Activated naive CD8-positive, alpha-beta T cell treated with anti-CD3 and anti-CD28 coated beads, Interleukin-2, amount 50 U/mL, for 24 hours (primary cell): Measurements from ENCODE around the gene RFESD.

Experiments
- ATAC-seq: fragments of 150-1000 bp; cut with Tn5 transposase; one replicate; pipeline ENCODE4 v1.10.0; 2021
- DNase-seq: peaks from one replicate; pipeline ENCODE4 v3.0.0; 2021
- H3K27ac Mint-ChIP-seq: one replicate; pipeline ENCODE4 v1.8.0; 2021; ENCODE audit warnings: mild to moderate bottlenecking, mixed read lengths
- H3K27me3 Mint-ChIP-seq: one replicate; pipeline ENCODE4 v1.8.0; 2021; ENCODE audit warnings: mixed read lengths
- H3K36me3 Mint-ChIP-seq: one replicate; pipeline ENCODE4 v1.8.0; 2021; ENCODE audit warnings: low read depth, mixed read lengths
- H3K4me1 Mint-ChIP-seq: one replicate; pipeline ENCODE4 v1.8.0; 2021; ENCODE audit warnings: mixed read lengths
- H3K4me3 Mint-ChIP-seq: one replicate; pipeline ENCODE4 v1.8.0; 2021; ENCODE audit warnings: mild to moderate bottlenecking, moderate library complexity, mixed read lengths
- H3K9me3 Mint-ChIP-seq: one replicate; pipeline ENCODE4 v1.8.0; 2021; ENCODE audit warnings: mixed read lengths

The RFESD gene

DNA sequence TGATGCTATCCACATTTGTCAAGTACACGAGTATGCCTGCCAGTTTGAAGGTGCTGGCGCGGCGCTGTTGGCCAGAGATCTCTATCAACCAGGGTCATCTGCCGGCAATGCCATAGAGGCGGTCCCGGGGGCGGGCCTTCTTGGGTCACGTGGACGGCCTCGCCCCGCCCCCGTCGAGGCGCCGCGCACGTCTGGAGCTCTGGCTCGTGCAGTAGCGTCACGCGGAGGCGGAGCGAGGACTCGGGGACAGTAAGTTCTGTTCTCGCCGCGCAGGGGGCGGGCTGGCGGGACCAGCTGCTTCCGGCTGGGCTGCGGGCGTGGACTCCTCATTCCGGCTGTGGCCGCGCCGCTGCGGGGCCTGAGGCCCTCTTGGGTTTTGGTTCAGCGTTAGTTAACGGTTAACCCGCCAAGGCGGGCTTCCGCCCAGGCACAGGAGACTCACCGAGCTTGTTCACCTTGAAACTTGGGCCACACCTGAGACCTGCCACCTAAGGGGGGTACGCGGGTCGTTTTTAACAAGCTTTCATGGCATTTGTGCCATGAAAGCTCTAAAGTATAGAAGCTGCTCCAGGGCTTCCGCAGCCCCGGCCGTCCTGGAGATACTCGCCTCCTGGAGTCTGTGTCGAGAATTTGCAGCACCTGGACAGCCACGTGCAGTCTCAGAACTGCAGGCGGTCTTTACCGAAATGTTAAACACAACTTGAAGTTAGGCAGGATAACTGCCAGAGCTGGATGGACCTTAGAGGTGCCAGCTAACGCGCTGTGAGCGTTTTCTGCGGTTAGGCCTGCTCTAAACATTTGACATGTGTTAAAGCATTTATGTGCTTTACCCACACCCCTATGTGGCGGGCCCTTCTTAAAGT lies at the start of gene RFESD:
Gene RFESD (plus strand): TSS at position 209 of the 863 bp plus-strand sequence. CDS start 5,495 bp downstream, outside the sequence.
- Mint-ChIP-seq H3K27ac (peak within 1 kb of the TSS; percentile 79), H3K4me3 (peak within 1 kb of the TSS; percentile 80), H3K36me3 (no peaks in the 10 kb centered on the region), H3K4me1 (peaks cover 36% of the 10 kb centered on the region), H3K9me3 (no peaks in the 10 kb centered on the region), H3K27me3 (no peaks in the 10 kb centered on the region)
- DNase-seq (peak; percentile 98), ATAC-seq (peak; percentile 97)

DNA sequence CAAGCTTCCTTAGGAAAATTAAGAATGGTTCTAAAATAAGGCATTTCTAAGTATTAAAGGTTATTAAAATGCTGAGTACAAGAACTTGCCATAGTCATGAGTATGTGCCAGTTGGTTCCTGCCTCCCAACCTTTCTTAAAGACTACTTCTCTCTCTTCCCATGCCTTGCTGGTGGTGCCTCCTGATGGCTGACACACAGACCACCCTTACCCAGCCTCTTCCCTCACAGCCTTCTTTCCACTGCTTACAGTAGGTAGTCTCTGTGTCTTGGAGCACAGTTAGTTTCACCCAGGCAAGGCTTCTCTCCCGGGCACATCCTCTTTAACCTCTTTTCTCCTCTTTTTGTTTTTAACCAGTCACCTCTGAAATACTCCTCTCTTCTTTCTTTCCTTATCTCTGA lies 47.3 kb upstream of the RFESD start:
- DNase-seq (no peak), ATAC-seq (no peak)
- Mint-ChIP-seq H3K4me1 (no peaks in the 10 kb centered on the region), H3K27ac (no peak overlapping the region), H3K9me3 (no peaks in the 10 kb centered on the region), H3K27me3 (no peaks in the 10 kb centered on the region), H3K4me3 (no peak overlapping the region), H3K36me3 (peaks cover 3% of the 10 kb centered on the region)

- Mint-ChIP-seq H3K9me3 (no peaks in the 10 kb centered on the region), H3K4me1 (no peaks in the 10 kb centered on the region), H3K4me3 (no peak overlapping the region), H3K27me3 (no peaks in the 10 kb centered on the region), H3K36me3 (peaks cover 3% of the 10 kb centered on the region), H3K27ac (no peak overlapping the region)
- ATAC-seq (no peak), DNase-seq (no peak)
Measured at GRCh38 chr5:95600557-95600956, 46.0 kb upstream of the RFESD start.

DNA sequence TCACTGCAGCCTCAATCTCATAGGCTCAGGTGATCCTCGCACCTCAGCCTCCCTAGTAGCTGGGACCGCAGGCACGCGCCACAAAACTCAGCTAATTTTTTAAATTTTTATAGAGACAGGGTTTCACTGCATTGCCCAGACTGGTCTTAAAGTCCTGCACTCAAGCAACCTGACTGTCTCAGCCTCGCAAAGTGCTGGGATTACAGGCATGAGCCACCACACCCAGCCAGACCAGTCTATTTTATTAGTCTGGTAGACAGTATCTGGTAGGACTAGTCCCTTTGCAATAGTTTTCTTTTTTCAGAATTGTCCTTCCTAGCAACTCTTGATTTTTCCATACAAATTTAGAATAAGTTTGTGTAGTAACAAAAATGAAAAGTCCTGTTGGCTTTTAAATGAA lies 40.8 kb upstream of the RFESD start:
- H3K9me3 Mint-ChIP-seq, result no peaks in the 10 kb centered on the region
- no peaks in the 10 kb centered on the region for H3K27me3 Mint-ChIP-seq
- no peaks in the 10 kb centered on the region for H3K4me1 Mint-ChIP-seq
- ATAC-seq (no peak), DNase-seq (no peak)
- H3K27ac Mint-ChIP-seq, result no peak overlapping the region
- no peak overlapping the region for H3K4me3 Mint-ChIP-seq
- peaks cover 3% of the 10 kb centered on the region for H3K36me3 Mint-ChIP-seq

DNA sequence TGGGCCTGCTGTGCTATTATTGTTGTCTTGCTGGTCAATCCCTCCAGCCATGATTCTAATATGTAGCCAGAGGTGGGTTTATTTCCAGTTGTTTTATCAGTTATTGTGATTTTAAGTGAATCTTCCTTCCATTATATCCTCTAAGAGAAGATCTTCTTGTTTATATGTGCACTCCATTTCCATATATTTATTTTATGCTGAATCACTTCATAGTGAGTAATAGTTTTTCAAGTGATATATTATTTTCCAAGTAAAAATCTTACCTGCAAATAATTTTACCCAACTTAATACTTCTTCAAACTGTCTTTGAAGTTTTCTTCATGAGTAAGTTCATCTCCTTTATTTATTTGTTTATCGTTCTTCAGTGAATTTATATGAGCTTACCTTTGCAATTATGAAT lies 40.2 kb upstream of the RFESD start:
- H3K36me3 Mint-ChIP-seq, result peaks cover 3% of the 10 kb centered on the region
- H3K27me3 Mint-ChIP-seq, result no peaks in the 10 kb centered on the region
- H3K4me3 Mint-ChIP-seq, result no peak overlapping the region
- no peaks in the 10 kb centered on the region for H3K4me1 Mint-ChIP-seq
- DNase-seq (no peak), ATAC-seq (no peak)
- H3K27ac Mint-ChIP-seq, result no peak overlapping the region
- no peaks in the 10 kb centered on the region for H3K9me3 Mint-ChIP-seq

DNA sequence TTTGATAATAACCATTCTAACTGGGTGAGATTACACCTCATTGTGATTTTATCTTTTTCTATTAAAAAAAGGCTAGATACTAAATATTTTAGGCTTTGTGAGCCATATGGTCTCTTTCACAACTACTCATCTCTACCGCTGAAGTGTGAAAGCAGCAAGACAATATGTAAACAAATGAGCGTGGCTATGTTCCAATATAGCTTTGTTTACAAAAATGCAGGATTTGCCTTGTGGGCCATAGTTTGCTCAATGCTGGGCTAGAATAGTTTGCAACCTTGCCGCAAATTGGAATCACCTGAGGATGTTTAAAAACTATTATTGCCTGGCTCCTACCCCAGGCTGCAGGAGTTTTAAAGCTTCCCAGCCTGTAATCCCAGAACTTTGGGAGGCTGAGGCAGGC lies 36.9 kb upstream of the RFESD start:
- H3K36me3 Mint-ChIP-seq, result peaks cover 12% of the 10 kb centered on the region
- peaks cover 7% of the 10 kb centered on the region for H3K4me1 Mint-ChIP-seq
- DNase-seq (no peak), ATAC-seq (no peak)
- H3K27ac Mint-ChIP-seq, result no peak overlapping the region
- H3K4me3 Mint-ChIP-seq, result no peak overlapping the region
- no peaks in the 10 kb centered on the region for H3K27me3 Mint-ChIP-seq
- H3K9me3 Mint-ChIP-seq, result peaks cover 7% of the 10 kb centered on the region

- DNase-seq (no peak), ATAC-seq (no peak)
- Mint-ChIP-seq H3K4me3 (no peak overlapping the region), H3K4me1 (peaks cover 14% of the 10 kb centered on the region), H3K36me3 (peaks cover 15% of the 10 kb centered on the region), H3K27me3 (no peaks in the 10 kb centered on the region), H3K27ac (no peak overlapping the region), H3K9me3 (peaks cover 7% of the 10 kb centered on the region)
Measured at GRCh38 chr5:95610546-95610945, 36.0 kb upstream of the RFESD start.

DNA sequence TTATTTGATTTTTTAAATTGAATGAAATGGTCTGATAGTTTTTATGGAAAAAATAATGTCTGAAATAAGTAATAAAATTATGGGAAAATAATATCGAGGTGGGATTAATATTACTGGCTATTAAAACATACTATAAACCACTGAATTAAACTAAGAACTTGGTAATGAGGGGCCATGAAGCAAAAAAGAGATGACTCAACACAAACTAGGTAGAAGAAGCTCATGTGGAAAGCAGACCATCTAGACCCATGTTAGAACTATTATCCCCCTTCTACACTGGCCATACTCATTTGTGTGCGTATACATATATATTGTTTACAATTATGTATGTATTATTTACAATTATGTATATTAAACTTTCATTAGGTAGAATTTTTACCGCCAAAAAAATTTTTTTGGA lies 35.2 kb upstream of the RFESD start:
- H3K36me3 Mint-ChIP-seq, result peaks cover 15% of the 10 kb centered on the region
- DNase-seq (no peak), ATAC-seq (no peak)
- no peak overlapping the region for H3K4me3 Mint-ChIP-seq
- peaks cover 14% of the 10 kb centered on the region for H3K4me1 Mint-ChIP-seq
- H3K27me3 Mint-ChIP-seq, result no peaks in the 10 kb centered on the region
- H3K27ac Mint-ChIP-seq, result no peak overlapping the region
- H3K9me3 Mint-ChIP-seq, result peaks cover 7% of the 10 kb centered on the region

GRCh38 chr5:95613514-95613913 lies 33.1 kb upstream of the RFESD start:
- H3K27me3 Mint-ChIP-seq, result no peaks in the 10 kb centered on the region
- DNase-seq (no peak), ATAC-seq (no peak)
- H3K27ac Mint-ChIP-seq, result no peak overlapping the region
- H3K4me1 Mint-ChIP-seq, result peaks cover 14% of the 10 kb centered on the region
- H3K36me3 Mint-ChIP-seq, result peaks cover 15% of the 10 kb centered on the region
- no peak overlapping the region for H3K4me3 Mint-ChIP-seq
- H3K9me3 Mint-ChIP-seq, result peaks cover 7% of the 10 kb centered on the region

DNA sequence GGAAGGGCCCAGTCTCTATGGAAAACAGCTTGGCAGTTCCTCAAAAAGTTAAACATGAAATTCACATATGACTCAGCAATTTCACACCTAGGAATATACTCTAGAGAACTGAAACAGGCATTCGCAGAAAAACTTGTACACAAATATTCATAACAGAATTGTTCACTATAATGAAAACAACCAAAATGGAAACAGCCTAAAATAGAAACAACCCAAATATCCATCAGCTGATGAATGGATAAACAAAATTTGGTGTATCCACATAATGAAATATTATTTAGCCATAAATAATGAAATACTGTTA lies 31.5 kb upstream of the RFESD start:
- Mint-ChIP-seq H3K9me3 (peaks cover 7% of the 10 kb centered on the region), H3K27me3 (no peaks in the 10 kb centered on the region), H3K4me1 (peaks cover 30% of the 10 kb centered on the region), H3K4me3 (no peak overlapping the region), H3K27ac (no peak overlapping the region), H3K36me3 (peaks cover 15% of the 10 kb centered on the region)
- no peak for DNase-seq
- ATAC-seq, result no peak

DNA sequence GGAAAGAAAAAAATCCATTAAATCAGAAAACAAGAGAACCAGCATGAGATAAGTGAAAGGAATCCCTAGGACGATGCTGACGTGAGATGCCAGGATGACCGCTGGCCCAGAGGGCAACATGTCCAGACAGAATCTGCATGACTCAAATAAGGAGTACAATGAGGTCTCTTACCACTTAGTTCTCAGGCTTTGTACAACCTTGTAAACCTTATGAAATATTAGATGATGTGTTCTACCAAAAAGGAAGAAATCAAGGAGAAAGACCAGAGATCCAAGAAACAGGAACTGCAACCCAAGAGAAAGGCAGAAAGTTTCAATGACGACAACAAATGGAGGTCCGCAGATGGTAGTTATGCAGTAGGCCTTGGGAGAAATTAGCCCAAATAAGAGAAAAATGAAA lies 29.5 kb upstream of the RFESD start:
- Mint-ChIP-seq H3K27ac (no peak overlapping the region), H3K4me3 (no peak overlapping the region), H3K27me3 (no peaks in the 10 kb centered on the region), H3K4me1 (peaks cover 37% of the 10 kb centered on the region), H3K9me3 (peaks cover 7% of the 10 kb centered on the region), H3K36me3 (peaks cover 15% of the 10 kb centered on the region)
- ATAC-seq, result no peak
- no peak for DNase-seq

DNA sequence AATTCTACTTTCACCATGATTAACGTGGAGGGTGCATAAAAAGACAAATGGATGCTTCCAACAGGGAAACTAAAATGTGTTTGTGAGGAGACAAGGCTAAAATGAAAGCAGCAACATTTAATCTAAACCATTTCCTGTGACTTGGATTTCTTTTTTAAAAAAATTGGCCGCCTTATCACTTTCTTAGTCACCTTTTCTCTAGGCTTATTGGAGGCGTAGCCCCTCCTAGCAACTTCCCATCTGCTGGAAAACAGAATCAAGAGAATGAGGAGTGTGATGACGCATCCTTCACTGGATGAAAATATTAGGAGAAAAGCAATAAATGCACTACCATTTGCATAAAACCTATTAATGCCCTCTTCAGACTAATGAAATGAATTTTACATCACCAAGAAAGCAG lies 27.5 kb upstream of the RFESD start:
- H3K4me3 Mint-ChIP-seq, result peak overlapping the region; percentile 81
- ATAC-seq, result no peak
- no peak for DNase-seq
- H3K36me3 Mint-ChIP-seq, result peaks cover 3% of the 10 kb centered on the region
- H3K9me3 Mint-ChIP-seq, result no peaks in the 10 kb centered on the region
- H3K27ac Mint-ChIP-seq, result peak overlapping the region; percentile 80
- H3K27me3 Mint-ChIP-seq, result no peaks in the 10 kb centered on the region
- H3K4me1 Mint-ChIP-seq, result peaks cover 36% of the 10 kb centered on the region

DNA sequence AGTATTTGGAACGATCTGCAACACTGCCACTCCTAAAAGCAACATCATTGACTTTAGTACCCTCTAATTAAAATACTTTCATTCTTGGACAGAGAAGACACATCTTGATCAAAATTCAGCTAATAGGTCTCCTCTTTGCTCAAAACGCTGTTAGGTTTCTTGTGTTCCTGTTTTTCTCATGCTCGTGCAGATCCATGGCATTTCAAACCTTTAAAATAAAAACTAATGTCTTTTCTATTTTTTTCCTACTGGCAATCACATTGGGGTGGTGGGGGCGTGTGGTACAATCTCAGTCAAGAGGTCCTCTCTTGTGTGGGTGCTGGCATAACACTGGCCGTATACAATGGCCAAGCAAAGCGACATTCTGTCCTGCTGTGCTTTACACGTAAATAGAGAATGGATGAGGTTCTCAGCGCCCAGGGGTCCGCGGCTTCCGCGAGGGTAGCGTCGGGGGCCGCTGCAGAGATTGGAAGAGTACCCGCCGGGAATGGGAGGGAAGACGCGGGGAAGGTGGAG lies 27.0 kb upstream of the RFESD start:
- Mint-ChIP-seq H3K36me3 (peaks cover 3% of the 10 kb centered on the region), H3K4me1 (peaks cover 36% of the 10 kb centered on the region), H3K4me3 (peak overlapping the region; percentile 81), H3K27ac (peak overlapping the region; percentile 80), H3K9me3 (no peaks in the 10 kb centered on the region), H3K27me3 (no peaks in the 10 kb centered on the region)
- no peak for DNase-seq
- no peak for ATAC-seq

- Mint-ChIP-seq H3K36me3 (no peaks in the 10 kb centered on the region), H3K4me3 (peak within 1 kb of the TSS; percentile 81), H3K27ac (peak within 1 kb of the TSS; percentile 80), H3K4me1 (peaks cover 32% of the 10 kb centered on the region), H3K9me3 (no peaks in the 10 kb centered on the region), H3K27me3 (no peaks in the 10 kb centered on the region)
- DNase-seq (peak; percentile 70), ATAC-seq (peak; percentile 75)
Measured at GRCh38 chr5:95620030-95620869, 26.3 kb upstream of the RFESD start, which contains the start of gene GPR150. Gene GPR150 (plus strand): TSS chr5:95620087. CDS start chr5:95620276, 189 bp downstream.
